Gastroesophageal sphincter (tissue), 3 donors: ENCODE results near the gene CEP19.

Experiments
- EP300 ChIP-seq: sonication (generic); formaldehyde crosslinking; IDR thresholded peaks from one replicate; pipeline ENCODE4 v1.6.1; 2017; ENCODE audit warnings: antibody characterized with exemption, mild to moderate bottlenecking
- POLR2A ChIP-seq, 2 donors: fragments of 450-650 bp; IDR thresholded peaks; one replicate each; pipeline ENCODE4 v1.6.1; 2017; ENCODE audit warnings: antibody characterized with exemption in 2 of 2, mild to moderate bottlenecking in 2 of 2, moderate library complexity in 1 of 2
- POLR2AphosphoS5 ChIP-seq: sonication (generic); formaldehyde crosslinking; IDR thresholded peaks from one replicate; pipeline ENCODE4 v1.6.1; 2017; ENCODE audit warnings: antibody characterized with exemption
- TF ChIP-seq, protein P1 (sequence below), 4 experiments: fragments of 200-600 bp in 2 of 4; fragments of 450-650 bp in 2 of 4; sonication (generic) in 1 of 4; IDR thresholded peaks; one replicate each; pipeline ENCODE4 v1.5.1; 2017 to 2019; ENCODE audit warnings: antibody characterized with exemption in 4 of 4, mild to moderate bottlenecking in 2 of 4, moderate library complexity in 2 of 4

- TF ChIP-seq, protein P1, sequence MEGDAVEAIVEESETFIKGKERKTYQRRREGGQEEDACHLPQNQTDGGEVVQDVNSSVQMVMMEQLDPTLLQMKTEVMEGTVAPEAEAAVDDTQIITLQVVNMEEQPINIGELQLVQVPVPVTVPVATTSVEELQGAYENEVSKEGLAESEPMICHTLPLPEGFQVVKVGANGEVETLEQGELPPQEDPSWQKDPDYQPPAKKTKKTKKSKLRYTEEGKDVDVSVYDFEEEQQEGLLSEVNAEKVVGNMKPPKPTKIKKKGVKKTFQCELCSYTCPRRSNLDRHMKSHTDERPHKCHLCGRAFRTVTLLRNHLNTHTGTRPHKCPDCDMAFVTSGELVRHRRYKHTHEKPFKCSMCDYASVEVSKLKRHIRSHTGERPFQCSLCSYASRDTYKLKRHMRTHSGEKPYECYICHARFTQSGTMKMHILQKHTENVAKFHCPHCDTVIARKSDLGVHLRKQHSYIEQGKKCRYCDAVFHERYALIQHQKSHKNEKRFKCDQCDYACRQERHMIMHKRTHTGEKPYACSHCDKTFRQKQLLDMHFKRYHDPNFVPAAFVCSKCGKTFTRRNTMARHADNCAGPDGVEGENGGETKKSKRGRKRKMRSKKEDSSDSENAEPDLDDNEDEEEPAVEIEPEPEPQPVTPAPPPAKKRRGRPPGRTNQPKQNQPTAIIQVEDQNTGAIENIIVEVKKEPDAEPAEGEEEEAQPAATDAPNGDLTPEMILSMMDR (IDR thresholded peaks at IDR 0.05): no peak
- TF ChIP-seq POLR2AphosphoS5 (no peak), POLR2A (IDR thresholded peaks at IDR 0.05) (no peak), EP300 (no peak)
These were observed 23.7 kb downstream of the CEP19 start for GRCh38 chr3:196688349-196688748.
